Neural cell (in vitro differentiated cells): Measurements from ENCODE around the gene PHACTR1. TPM values are rescaled to one million over a fixed set of nuclear protein-coding genes. Genes with fewer than 3 reads are reported as not detected.

ENCODE experiments used
- H2AFZ ChIP-seq: fragments of 200-600, 300-800 bp; sonication (generic), shearing (Covaris generic); 2 replicates; pipeline ENCODE4 v1.6.0; 2014; ENCODE audit warnings: low read depth, mild to moderate bottlenecking, antibody characterized with exemption, low read length, moderate library complexity
- H3F3A ChIP-seq: fragments of 200-600 bp; shearing (Covaris generic); 2 replicates; pipeline ENCODE4 v1.6.1; 2016; ENCODE audit warnings: mild to moderate bottlenecking, moderate library complexity, mixed read lengths, antibody characterized with exemption, low read length; ENCODE audit not compliant: insufficient read depth, poor library complexity, severe bottlenecking
- H3K27ac ChIP-seq: fragments of 200-600, 300-800 bp; sonication (generic), shearing (Covaris generic); 2 replicates; pipeline ENCODE4 v1.5.1; 2014; ENCODE audit warnings: mild to moderate bottlenecking, low read length, moderate library complexity
- H3K27me3 ChIP-seq: fragments of 300-800, 200-600 bp; sonication (generic), shearing (Covaris generic); 2 replicates; pipeline ENCODE4 v1.6.0; 2014; ENCODE audit warnings: mild to moderate bottlenecking, low read depth, low read length, moderate library complexity; ENCODE audit not compliant: insufficient read depth
- H3K36me3 ChIP-seq: fragments of 300-800, 200-600 bp; sonication (generic), shearing (Covaris generic); 2 replicates; pipeline ENCODE4 v1.5.1; 2014; ENCODE audit warnings: mild to moderate bottlenecking, antibody characterized with exemption, low read length, moderate library complexity; ENCODE audit not compliant: insufficient read depth
- H3K4me2 ChIP-seq: fragments of 300-800, 200-600 bp; sonication (generic), shearing (Covaris generic); 2 replicates; pipeline ENCODE4 v1.6.0; 2014; ENCODE audit warnings: mild to moderate bottlenecking, low read length
- H3K4me3 ChIP-seq: fragments of 300-800, 200-600 bp; sonication (generic), shearing (Covaris generic); 2 replicates; pipeline ENCODE4 v1.5.1; 2014; ENCODE audit warnings: mild to moderate bottlenecking, low read length, moderate library complexity
- H3K79me2 ChIP-seq: fragments of 200-600 bp; shearing (Covaris generic); replicated peaks from 2 replicates; pipeline ENCODE4 v1.6.0; 2014; ENCODE audit warnings: mild to moderate bottlenecking, low read length, moderate library complexity; ENCODE audit not compliant: insufficient read depth
- H3K9ac ChIP-seq: fragments of 300-800, 200-600 bp; sonication (generic), shearing (Covaris generic); 2 replicates; pipeline ENCODE4 v1.6.1; 2016; ENCODE audit warnings: mild to moderate bottlenecking, low read length, mixed read lengths
- H3K9me2 ChIP-seq: fragments of 200-600 bp; shearing (Covaris generic); 2 replicates; pipeline ENCODE4 v1.6.1; 2016; ENCODE audit warnings: mild to moderate bottlenecking, low read length, mixed read lengths; ENCODE audit not compliant: insufficient read depth
- H3K9me3 ChIP-seq: fragments of 200-600, 300-800 bp; sonication (generic), shearing (Covaris generic); 2 replicates; pipeline ENCODE4 v1.6.1; 2016; ENCODE audit warnings: mild to moderate bottlenecking, mixed run types, low read length, moderate library complexity, mixed read lengths
- H4K20me1 ChIP-seq: fragments of 200-600 bp; shearing (Covaris generic); 2 replicates; pipeline ENCODE4 v1.6.1; 2016; ENCODE audit warnings: mild to moderate bottlenecking, mixed run types; ENCODE audit not compliant: insufficient read depth
- CTCF ChIP-seq: fragments of 450-650 bp; IDR thresholded peaks from 2 replicates; pipeline ENCODE4 v1.5.1; 2014; ENCODE audit warnings: antibody characterized with exemption, mild to moderate bottlenecking, moderate library complexity; ENCODE audit not compliant: poor library complexity, severe bottlenecking
- EP300 ChIP-seq: fragments of 450-650 bp; conservative IDR thresholded peaks from 2 replicates; pipeline ENCODE4 v1.6.1; 2014; ENCODE audit warnings: antibody characterized with exemption, mild to moderate bottlenecking, moderate library complexity; ENCODE audit not compliant: poor library complexity, severe bottlenecking
- EZH2 ChIP-seq: fragments of 200-600, 300-800 bp; shearing (Covaris generic), sonication (generic); IDR thresholded peaks from 2 replicates; pipeline ENCODE4 v1.6.1; 2014; ENCODE audit warnings: antibody characterized with exemption, low read length, borderline replicate concordance, mild to moderate bottlenecking; ENCODE audit not compliant: insufficient read depth, poor library complexity, severe bottlenecking
- MXI1 ChIP-seq: fragments of 450-650 bp; conservative IDR thresholded peaks from 2 replicates; pipeline ENCODE4 v1.6.1; 2014; ENCODE audit warnings: antibody characterized with exemption, mild to moderate bottlenecking; ENCODE audit not compliant: poor library complexity, severe bottlenecking
- POLR2AphosphoS5 ChIP-seq: IDR thresholded peaks from 2 replicates; pipeline ENCODE4 v1.6.1; 2012
- RAD21 ChIP-seq: fragments of 450-650 bp; conservative IDR thresholded peaks from 2 replicates; pipeline ENCODE4 v1.6.1; 2014; ENCODE audit warnings: antibody characterized with exemption, mild to moderate bottlenecking, moderate library complexity
- REST ChIP-seq: IDR thresholded peaks from 2 replicates; pipeline ENCODE4 v1.6.1; 2012; ENCODE audit warnings: borderline replicate concordance
- SMC3 ChIP-seq: fragments of 450-650 bp; conservative IDR thresholded peaks from 2 replicates; pipeline ENCODE4 v1.6.1; 2014; ENCODE audit warnings: antibody characterized with exemption, mild to moderate bottlenecking, moderate library complexity; ENCODE audit not compliant: poor library complexity
- TAF1 ChIP-seq: IDR thresholded peaks from 2 replicates; pipeline ENCODE4 v1.6.1; 2012; ENCODE audit warnings: low read depth
- polyA plus RNA-seq: library from polyadenylated mRNA; depleted of rRNA; stranded (reverse); fragments of >200 nt; gene quantifications from 2 replicates; pipeline ENCODE4 v1.2.3, GENCODE V29; 2014

The PHACTR1 gene
- polyA plus RNA-seq, 1 donor from 2014 or later, result 7.8 TPM

- no peaks in the 10 kb centered on the region for H3K27me3 ChIP-seq
- no peaks in the 10 kb centered on the region for H3K79me2 ChIP-seq
- H3F3A ChIP-seq, result no peaks in the 10 kb centered on the region
- H2AFZ ChIP-seq, result no peak overlapping the region
- TF ChIP-seq SMC3 (no peak), POLR2AphosphoS5 (no peak), TAF1 (no peak), MXI1 (no peak), CTCF (no peak), REST (no peak), EZH2 (no peak), EP300 (no peak), RAD21 (no peak)
- no peaks in the 10 kb centered on the region for H4K20me1 ChIP-seq
- no peak overlapping the region for H3K27ac ChIP-seq
- H3K9me2 ChIP-seq, result no peaks in the 10 kb centered on the region
- no peaks in the 10 kb centered on the region for H3K9me3 ChIP-seq
- H3K36me3 ChIP-seq, result no peaks in the 10 kb centered on the region
- H3K4me3 ChIP-seq, result no peak overlapping the region
- no peak overlapping the region for H3K9ac ChIP-seq
- no peak overlapping the region for H3K4me2 ChIP-seq
These were observed 424.4 kb downstream of the PHACTR1 start for GRCh38 chr6:13140980-13141379.

- Histone ChIP-seq H3F3A (no peaks in the 10 kb centered on the region), H3K27me3 (no peaks in the 10 kb centered on the region), H3K9me2 (no peaks in the 10 kb centered on the region), H3K79me2 (no peaks in the 10 kb centered on the region), H2AFZ (no peak overlapping the region), H3K4me2 (no peak overlapping the region), H3K9me3 (no peaks in the 10 kb centered on the region), H3K27ac (no peak overlapping the region), H3K36me3 (no peaks in the 10 kb centered on the region), H3K9ac (no peak overlapping the region), H3K4me3 (no peak overlapping the region), H4K20me1 (no peaks in the 10 kb centered on the region)
- TF ChIP-seq EP300 (no peak), SMC3 (no peak), EZH2 (no peak), POLR2AphosphoS5 (no peak), REST (no peak)
These were observed 424.8 kb downstream of the PHACTR1 start for GRCh38 chr6:13141387-13141786.
